H1 (cell line): Measurements from ENCODE around the gene BRD1. TPM values are rescaled to one million over a fixed set of nuclear protein-coding genes. Genes with fewer than 3 reads are reported as not detected.

Experiments
- CTCF ChIA-PET: fragments of 300-600 bp; sonication (Branson Sonifier 250); formaldehyde crosslinking; loops from one replicate; lab custom pipeline; 2021; ENCODE audit not compliant: partially characterized antibody; lab: Charles Lee
- POLR2A ChIA-PET: fragments of 300-600 bp; sonication (Branson Sonifier 250); formaldehyde crosslinking; loops from one replicate; lab custom pipeline; 2021; ENCODE audit warnings: inconsistent platforms; ENCODE audit not compliant: partially characterized antibody; lab: Charles Lee
- DNase-seq, 2 experiments: peaks; one replicate each; pipeline versions ENCODE4 v3.0.0 to v3.0.0-alpha.2; 2010 to 2022; ENCODE audit warnings: low spot score in 2 of 2, low read depth in 1 of 2, mixed read lengths in 1 of 2
- FAIRE-seq: peaks from 2 replicates; lab custom pipeline; 2011; peaks lifted over from hg19 to GRCh38; lab: Jason Lieb, UNC
- H2AFZ ChIP-seq: 2 replicates; pipeline ENCODE4 v1.8.1; 2012; ENCODE audit warnings: low read length, inconsistent platforms
- H2AK5ac ChIP-seq: 2 replicates; pipeline ENCODE4 v1.6.1; 2013; ENCODE audit warnings: low read depth, low read length
- H2BK120ac ChIP-seq: replicated peaks from 2 replicates; pipeline ENCODE3; 2013; ENCODE audit warnings: low read depth, low read length, inconsistent platforms
- H2BK12ac ChIP-seq: 2 replicates; pipeline ENCODE4 v1.6.1; 2013; ENCODE audit warnings: low read depth, low read length
- H2BK15ac ChIP-seq: 2 replicates; pipeline ENCODE4 v1.6.1; 2013; ENCODE audit warnings: low read length
- H2BK20ac ChIP-seq: 2 replicates; pipeline ENCODE4 v1.6.1; 2013; ENCODE audit warnings: low read length
- H2BK5ac ChIP-seq: 2 replicates; pipeline ENCODE4 v1.6.1; 2013; ENCODE audit warnings: low read depth, low read length
- H3K14ac ChIP-seq: 2 replicates; pipeline ENCODE4 v1.6.1; 2013; ENCODE audit warnings: inconsistent platforms; ENCODE audit not compliant: insufficient read length
- H3K18ac ChIP-seq: 2 replicates; pipeline ENCODE4 v1.6.1; 2013; ENCODE audit warnings: low read length; ENCODE audit errors: extremely low read depth
- H3K23ac ChIP-seq: 2 replicates; pipeline ENCODE4 v1.6.1; 2013; ENCODE audit warnings: inconsistent platforms; ENCODE audit not compliant: insufficient read length
- H3K23me2 ChIP-seq: 2 replicates; pipeline ENCODE4 v1.6.1; 2013; ENCODE audit warnings: low read depth, low read length
- H3K27ac ChIP-seq: 2 replicates; pipeline ENCODE4 v1.6.1; 2011; ENCODE audit warnings: low read depth, low read length, inconsistent platforms
- H3K27me3 ChIP-seq, 4 experiments: replicated peaks in 1 of 4; 1 replicate in 1 of 4; 2 replicates in 3 of 4; pipeline versions ENCODE4 v1.6.1 to v1.8.1; 2011 to 2013; ENCODE audit warnings: low read length in 3 of 4, mild to moderate bottlenecking in 3 of 4, inconsistent platforms in 2 of 4, mixed read lengths in 2 of 4, moderate library complexity in 1 of 4; ENCODE audit not compliant: control insufficient read depth in 3 of 4, insufficient read depth in 3 of 4; ENCODE audit errors: extremely low read depth in 1 of 4
- H3K36me3 ChIP-seq, 4 experiments: 2 replicates each; pipeline versions ENCODE4 v1.6.1 to v1.8.1; 2011 to 2013; ENCODE audit warnings: mild to moderate bottlenecking in 4 of 4, low read length in 3 of 4, moderate library complexity in 2 of 4, control low read depth in 1 of 4, inconsistent platforms in 1 of 4; ENCODE audit not compliant: insufficient read depth in 4 of 4, control insufficient read depth in 2 of 4
- H3K4ac ChIP-seq: replicated peaks from 2 replicates; pipeline ENCODE3; 2013; ENCODE audit warnings: low read length, low read depth, mixed read lengths, inconsistent platforms; ENCODE audit not compliant: insufficient read length
- H3K4me1 ChIP-seq, 4 experiments: replicated peaks in 1 of 4; 1 replicate in 1 of 4; 2 replicates in 3 of 4; pipeline versions ENCODE4 v1.6.1 to v1.8.1; 2011 to 2013; ENCODE audit warnings: low read length in 3 of 4, inconsistent platforms in 2 of 4, mixed read lengths in 1 of 4; ENCODE audit not compliant: insufficient read depth in 4 of 4, control insufficient read depth in 3 of 4
- H3K4me2 ChIP-seq, 2 experiments: 2 replicates each; pipeline versions ENCODE4 v1.6.1 to v1.8.1; 2011 to 2013; ENCODE audit warnings: low read depth in 2 of 2, low read length in 2 of 2, control low read depth in 1 of 2, inconsistent platforms in 1 of 2, mild to moderate bottlenecking in 1 of 2; ENCODE audit not compliant: insufficient read depth in 1 of 2
- H3K4me3 ChIP-seq, 4 experiments: fragments of 200-600, 300-600 bp in 1 of 4; sonication (generic), shearing (Covaris generic), sonication (Bioruptor Twin) in 1 of 4; 2 replicates each; pipeline versions ENCODE4 v1.5.1 to v1.8.1; 2011 to 2016; ENCODE audit warnings: low read length in 4 of 4, low read depth in 3 of 4, control low read depth in 2 of 4, inconsistent platforms in 2 of 4, mild to moderate bottlenecking in 2 of 4, mixed read lengths in 1 of 4, moderate library complexity in 1 of 4; ENCODE audit not compliant: insufficient read depth in 2 of 4; ENCODE audit errors: extremely low read depth in 1 of 4
- H3K56ac ChIP-seq: replicated peaks from 2 replicates; pipeline ENCODE3; 2013; ENCODE audit warnings: low read depth, mild to moderate bottlenecking, mixed read lengths, low read length, inconsistent platforms; ENCODE audit not compliant: insufficient read length
- H3K79me1 ChIP-seq: 2 replicates; pipeline ENCODE4 v1.6.1; 2013; ENCODE audit warnings: low read depth, low read length, control low read depth
- H3K79me2 ChIP-seq, 2 experiments: 2 replicates each; pipeline versions ENCODE4 v1.6.1 to v1.8.1; 2012 to 2013; ENCODE audit warnings: low read length in 2 of 2, mild to moderate bottlenecking in 2 of 2, inconsistent platforms in 1 of 2; ENCODE audit not compliant: insufficient read depth in 2 of 2, control insufficient read depth in 1 of 2
- H3K9ac ChIP-seq, 4 experiments: replicated peaks in 1 of 4; 1 replicate in 1 of 4; 2 replicates in 3 of 4; pipeline versions ENCODE4 v1.6.1 to v1.8.1; 2011 to 2013; ENCODE audit warnings: low read depth in 3 of 4, low read length in 3 of 4, control low read depth in 2 of 4, mild to moderate bottlenecking in 2 of 4, moderate library complexity in 2 of 4, inconsistent platforms in 1 of 4; ENCODE audit errors: extremely low read depth in 1 of 4
- H3K9me3 ChIP-seq, 2 experiments: 2 replicates each; pipeline versions ENCODE4 v1.6.1 to v1.8.1; 2012 to 2013; ENCODE audit warnings: mild to moderate bottlenecking in 2 of 2, moderate library complexity in 2 of 2, control low read depth in 1 of 2, inconsistent platforms in 1 of 2, low read depth in 1 of 2, low read length in 1 of 2, mixed read lengths in 1 of 2; ENCODE audit not compliant: insufficient read depth in 2 of 2
- H4K20me1 ChIP-seq, 2 experiments: replicated peaks in 1 of 2; 2 replicates each; pipeline versions ENCODE3 to v1.8.1; 2011 to 2013; ENCODE audit warnings: inconsistent platforms in 2 of 2, low read length in 2 of 2, mild to moderate bottlenecking in 1 of 2; ENCODE audit not compliant: insufficient read depth in 2 of 2, control insufficient read depth in 1 of 2
- H4K5ac ChIP-seq: 2 replicates; pipeline ENCODE4 v1.6.1; 2013; ENCODE audit warnings: low read length, low read depth, mixed read lengths, inconsistent platforms; ENCODE audit not compliant: insufficient read length
- H4K8ac ChIP-seq: 2 replicates; pipeline ENCODE4 v1.8.0; 2013; ENCODE audit warnings: mild to moderate bottlenecking, moderate library complexity, low read length, inconsistent platforms; ENCODE audit not compliant: insufficient read depth; ENCODE audit errors: extremely low read depth
- H4K91ac ChIP-seq: replicated peaks from 2 replicates; pipeline ENCODE3; 2013; ENCODE audit warnings: low read length, mixed read lengths, inconsistent platforms; ENCODE audit not compliant: insufficient read length
- CEBPB ChIP-seq: IDR thresholded peaks from 2 replicates; pipeline ENCODE4 v1.6.1; 2012; ENCODE audit warnings: low read depth, low read length
- JUN ChIP-seq: IDR thresholded peaks from 2 replicates; pipeline ENCODE4 v1.6.1; 2011; ENCODE audit warnings: low read depth, mild to moderate bottlenecking, improper control_type of control experiment, low read length
- SP1 ChIP-seq: IDR thresholded peaks from 2 replicates; pipeline ENCODE4 v1.6.1; 2011; ENCODE audit warnings: low read depth, low read length
- TBP ChIP-seq: IDR thresholded peaks from 2 replicates; pipeline ENCODE4 v1.6.1; 2011; ENCODE audit warnings: low read depth, low read length, improper control_type of control experiment
- WGBS, 2 experiments: shearing (Covaris generic) in 1 of 2; methylation state at CpG; one replicate each; pipeline versions ENCODE4 v1.1.6 to v1.1.7; 2013 to 2015; ENCODE audit warnings: low lambda C conversion rate in 2 of 2, mixed read lengths in 2 of 2, inconsistent platforms in 1 of 2, low coverage in 1 of 2, missing lambda C conversion rate in 1 of 2; ENCODE audit not compliant: insufficient replicate concordance in 2 of 2, insufficient coverage in 1 of 2, insufficient read length in 1 of 2; ENCODE audit errors: extremely low coverage in 1 of 2, missing lambda C conversion rate in 1 of 2; 5-methylcytosine and 5-hydroxymethylcytosine counted together
- polyA plus RNA-seq, 7 experiments: library from polyadenylated mRNA; depleted of rRNA in 3 of 7; stranded (reverse) in 5 of 7; unstranded in 2 of 7; fragments of >200 nt in 5 of 7; fragments of 200-250 nt in 2 of 7; gene quantifications; 1 replicate in 5 of 7; 2 replicates in 1 of 7; 4 replicates in 1 of 7; pipeline versions ENCODE4 v1.2.1 to v1.2.3, GENCODE V29; 2011 to 2013; ENCODE audit warnings: missing spikeins in 2 of 7, mixed read lengths in 2 of 7
- total RNA-seq: library from RNA; stranded (reverse); fragmentation: NEBNext Ultra II Directional; extraction: Animal tissue kit (Norgen Biotek cat#: 25700); gene quantifications from 2 replicates; pipeline ENCODE4 v1.2.1, GENCODE V29; 2021
- TF ChIP-seq, protein P1 (sequence below): IDR thresholded peaks from 2 replicates; pipeline ENCODE4 v1.6.1; 2012; ENCODE audit warnings: inconsistent platforms

Gene BRD1
- total and polyA plus RNA-seq, 2 of the 8 experiments (the other 6 are each of a cell fraction or from before 2014, with no cell fraction given) = 6.8 to 34.0 TPM

DNA sequence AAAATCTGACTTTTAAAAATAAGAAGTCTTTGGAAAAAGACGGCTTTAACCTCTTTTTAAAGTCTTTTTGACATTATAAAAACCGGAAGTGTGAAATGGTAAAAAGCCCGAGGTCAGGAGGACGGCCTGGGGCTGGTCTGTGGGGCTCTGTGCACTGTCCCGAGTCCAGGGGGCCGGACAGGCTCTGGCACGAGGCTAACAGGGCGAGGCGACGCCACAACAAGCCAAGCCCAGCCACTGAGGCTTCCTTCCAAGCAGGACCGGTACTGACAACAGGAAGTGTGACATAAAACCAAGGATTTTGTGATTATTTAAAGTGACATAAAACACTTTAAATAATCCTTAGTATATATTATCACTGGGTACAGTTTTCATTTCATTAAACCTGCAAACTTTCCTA, 39.2 kb downstream of the BRD1 start:
- Histone ChIP-seq H3K9me3 (no peaks in the 10 kb centered on the region), H2AFZ (no peak overlapping the region), H3K23ac (no peak overlapping the region), H3K79me1 (peaks cover 23% of the 10 kb centered on the region), H3K4me2 (no peak overlapping the region), H4K91ac (no peak overlapping the region), H4K20me1 (peaks cover 27 to 39% of the 10 kb centered on the region in 2 experiments), H3K36me3 (peaks cover 4 to 53% (median 29%) of the 10 kb centered on the region in 4 experiments; a peak in 7 of 8 replicates), H2BK12ac (no peak overlapping the region), H3K56ac (no peak overlapping the region), H2BK120ac (no peak overlapping the region), H3K23me2 (no peaks in the 10 kb centered on the region), H3K9ac (no peak overlapping the region), H3K4ac (no peak overlapping the region), H3K4me3 (no peak overlapping the region), H4K5ac (no peak overlapping the region), H4K8ac (no peak overlapping the region), H3K79me2 (peaks cover under 1 to 74% of the 10 kb centered on the region in 2 experiments; a peak in 2 of 4 replicates), H2AK5ac (no peak overlapping the region), H3K27ac (no peak overlapping the region), H3K27me3 (no peaks in the 10 kb centered on the region), H2BK20ac (no peak overlapping the region), H2BK5ac (no peak overlapping the region), H3K4me1 (peaks cover 0 to 4% (median 2%) of the 10 kb centered on the region in 4 experiments; a peak in 2 of 7 replicates), H2BK15ac (no peak overlapping the region), H3K18ac (no peak overlapping the region), H3K14ac (no peak overlapping the region)
- FAIRE-seq (no peak), DNase-seq (no peak)
- no peak for TF ChIP-seq CEBPB
- TF ChIP-seq JUN = no peak
- TF ChIP-seq, protein P1, sequence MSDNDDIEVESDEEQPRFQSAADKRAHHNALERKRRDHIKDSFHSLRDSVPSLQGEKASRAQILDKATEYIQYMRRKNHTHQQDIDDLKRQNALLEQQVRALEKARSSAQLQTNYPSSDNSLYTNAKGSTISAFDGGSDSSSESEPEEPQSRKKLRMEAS = no peak
- TF ChIP-seq TBP = no peak
- TF ChIP-seq SP1 = no peak
- ChIA-PET CTCF (no interaction called here), POLR2A (no interaction called here)
- WGBS, 2 experiments = 87% methylated on average over 11 of the region's 11 CpGs; no CpG with 5 or more reads in 1 of the 2 experiments
